ENCODE results near the gene IREB2.
"Not testable (repeated sequence)": the region's sequence is repeated elsewhere in the genome, so short reads cannot be mapped to it uniquely, and the experiment has no call there.

The IREB2 gene

DNA sequence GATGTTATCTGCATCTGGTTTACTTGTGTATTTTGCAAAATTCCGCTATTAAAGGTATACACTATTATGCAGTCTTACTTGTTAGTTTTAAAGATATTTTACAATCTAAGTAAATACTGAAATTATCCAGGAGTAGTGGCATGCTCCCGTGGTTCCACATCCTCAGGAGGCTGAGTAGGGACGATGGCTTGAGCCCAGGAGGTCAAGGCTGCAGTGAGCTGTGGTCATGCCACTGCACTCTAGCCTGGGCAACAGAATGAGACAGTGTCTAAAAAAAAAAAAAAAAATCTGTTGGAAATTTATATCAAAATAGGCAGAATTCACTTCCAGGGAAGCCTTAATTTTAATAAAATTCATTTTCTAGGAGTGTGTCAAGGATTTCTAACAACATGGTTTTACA, 41.6 kb downstream of the IREB2 start:
- Histone ChIP-seq H3K9me3 (ENCODE audit: control insufficient read depth, insufficient read depth, low read depth, low read length) (no peaks in the 10 kb centered on the region), H3K4me3 (ENCODE audit: low read depth, low read length) (no peak overlapping the region), H3K9ac (ENCODE audit: low read length) (no peak overlapping the region), H3K27me3 (ENCODE audit: control insufficient read depth, insufficient read depth, low read length) (no peaks in the 10 kb centered on the region), H3K4me1 (ENCODE audit: control insufficient read depth, insufficient read depth, low read length) (no peaks in the 10 kb centered on the region), H3K27ac (ENCODE audit: low read depth, low read length) (no peak overlapping the region), H3K36me3 (ENCODE audit: control insufficient read depth, insufficient read depth, low read length) (peaks cover 81% of the 10 kb centered on the region)

DNA sequence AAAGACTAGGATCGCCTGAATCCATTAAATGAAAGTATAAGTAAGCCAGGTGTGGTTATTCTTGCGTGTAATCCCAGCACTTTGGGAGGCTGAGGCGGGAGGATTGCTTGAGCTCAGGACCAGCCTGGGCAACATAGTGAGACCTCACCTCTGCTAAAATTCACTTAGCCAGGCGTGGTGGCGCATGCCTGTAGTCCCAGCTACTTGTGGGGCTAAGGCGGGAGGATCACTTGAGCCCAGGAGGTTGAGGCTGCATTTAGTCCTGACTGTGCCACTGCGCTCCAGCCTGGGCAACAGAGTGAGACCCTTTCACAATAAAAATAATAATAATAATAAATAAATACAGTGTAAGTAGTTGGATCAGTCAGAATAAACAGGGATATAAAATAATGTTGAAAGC, 43.9 kb downstream of the IREB2 start:
- H3K36me3 ChIP-seq (ENCODE audit: control insufficient read depth, insufficient read depth, low read length) = peaks cover 84% of the 10 kb centered on the region
- no peak overlapping the region for H3K9ac ChIP-seq (ENCODE audit: low read length)
- no peaks in the 10 kb centered on the region for H3K4me1 ChIP-seq (ENCODE audit: control insufficient read depth, insufficient read depth, low read length)
- H3K9me3 ChIP-seq (ENCODE audit: control insufficient read depth, insufficient read depth, low read depth, low read length) = no peaks in the 10 kb centered on the region
- H3K27me3 ChIP-seq (ENCODE audit: control insufficient read depth, insufficient read depth, low read length) = no peaks in the 10 kb centered on the region
- no peak overlapping the region for H3K4me3 ChIP-seq (ENCODE audit: low read depth, low read length)
- no peak overlapping the region for H3K27ac ChIP-seq (ENCODE audit: low read depth, low read length)

DNA sequence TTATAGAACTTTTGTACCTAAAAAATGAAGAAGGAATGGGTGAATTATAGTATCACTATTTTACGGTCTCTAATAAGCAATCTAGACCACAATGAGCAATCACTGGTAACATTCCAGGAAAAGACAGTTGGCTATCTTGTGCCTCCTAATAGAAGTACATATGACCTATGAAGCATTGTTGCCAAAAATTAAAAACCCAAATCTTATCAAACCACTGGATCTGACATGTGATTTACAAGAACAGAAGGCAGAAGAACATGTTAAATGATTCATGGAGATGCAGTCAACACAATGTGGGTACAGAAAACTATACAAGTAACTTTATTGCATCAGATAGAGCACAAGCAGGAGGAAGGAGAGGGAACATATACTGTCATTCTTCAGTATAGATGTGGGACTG, 54.9 kb downstream of the IREB2 start:
- Histone ChIP-seq H3K9me3 (ENCODE audit: control insufficient read depth, insufficient read depth, low read depth, low read length) (no peaks in the 10 kb centered on the region), H3K27me3 (ENCODE audit: control insufficient read depth, insufficient read depth, low read length) (no peaks in the 10 kb centered on the region), H3K36me3 (ENCODE audit: control insufficient read depth, insufficient read depth, low read length) (peaks cover 99% of the 10 kb centered on the region), H3K4me1 (ENCODE audit: control insufficient read depth, insufficient read depth, low read length) (no peaks in the 10 kb centered on the region), H3K4me3 (ENCODE audit: low read depth, low read length) (no peak overlapping the region), H3K9ac (ENCODE audit: low read length) (no peak overlapping the region), H3K27ac (ENCODE audit: low read depth, low read length) (no peak overlapping the region)

DNA sequence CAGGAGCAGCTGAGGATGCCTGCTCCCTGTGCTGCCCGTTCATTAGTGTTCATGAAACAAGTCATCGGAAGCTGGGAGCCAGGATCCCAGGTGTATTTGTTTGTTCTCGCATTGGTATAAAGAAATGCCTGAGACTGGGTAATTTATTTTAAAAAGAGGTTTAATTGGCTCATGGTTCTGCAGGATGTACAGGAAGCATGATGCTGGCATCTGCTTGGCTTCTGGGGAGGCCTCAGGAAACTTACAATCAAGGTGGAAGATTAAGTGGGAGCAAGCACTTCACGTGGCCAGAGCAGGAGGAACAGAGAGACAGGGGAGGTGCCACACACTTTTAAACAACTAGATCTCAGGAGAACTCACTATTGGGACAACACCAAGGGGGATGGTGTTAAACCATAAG, 63.8 kb downstream of the IREB2 start:
- H3K36me3 ChIP-seq (ENCODE audit: control insufficient read depth, insufficient read depth, low read length) = peaks cover 40% of the 10 kb centered on the region
- H3K4me3 ChIP-seq (ENCODE audit: low read depth, low read length) = no peak overlapping the region
- H3K4me1 ChIP-seq (ENCODE audit: control insufficient read depth, insufficient read depth, low read length) = no peaks in the 10 kb centered on the region
- H3K9ac ChIP-seq (ENCODE audit: low read length) = no peak overlapping the region
- no peaks in the 10 kb centered on the region; the same call in 1 of the 2 replicates for H3K27me3 ChIP-seq (ENCODE audit: control insufficient read depth, insufficient read depth, low read length)
- 0 out of 2 replicates have a peak, but pooled peaks cover 6% of the 10 kb centered on the region for H3K9me3 ChIP-seq (ENCODE audit: control insufficient read depth, insufficient read depth, low read depth, low read length)
- no peak overlapping the region for H3K27ac ChIP-seq (ENCODE audit: low read depth, low read length)

DNA sequence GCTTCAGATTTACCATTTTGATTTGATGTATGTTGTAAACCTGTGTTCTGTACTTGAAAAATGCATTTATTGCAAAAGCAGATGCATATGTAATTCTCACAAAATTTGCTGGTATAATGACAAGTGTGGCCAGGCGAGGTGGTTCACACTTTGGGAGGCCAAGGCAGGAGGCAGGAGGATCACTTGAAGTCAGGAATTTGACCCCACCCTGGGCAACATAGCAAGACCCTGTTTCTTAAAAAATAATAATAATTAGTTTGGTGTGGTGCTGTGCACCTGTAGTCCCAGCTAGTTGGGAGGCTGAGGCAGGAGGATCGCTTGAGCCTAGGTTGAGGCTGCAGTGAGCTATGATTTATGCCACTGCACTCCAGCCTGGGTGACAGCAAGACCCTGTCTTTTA, 64.6 kb downstream of the IREB2 start:
- Histone ChIP-seq H3K9me3 (ENCODE audit: control insufficient read depth, insufficient read depth, low read depth, low read length) (0 out of 2 replicates have a peak, but pooled peaks cover 6% of the 10 kb centered on the region), H3K4me3 (ENCODE audit: low read depth, low read length) (no peak overlapping the region), H3K27me3 (ENCODE audit: control insufficient read depth, insufficient read depth, low read length) (peaks cover 2% of the 10 kb centered on the region), H3K27ac (ENCODE audit: low read depth, low read length) (no peak overlapping the region), H3K9ac (ENCODE audit: low read length) (no peak overlapping the region), H3K4me1 (ENCODE audit: control insufficient read depth, insufficient read depth, low read length) (no peaks in the 10 kb centered on the region), H3K36me3 (ENCODE audit: control insufficient read depth, insufficient read depth, low read length) (peaks cover 32% of the 10 kb centered on the region)

DNA sequence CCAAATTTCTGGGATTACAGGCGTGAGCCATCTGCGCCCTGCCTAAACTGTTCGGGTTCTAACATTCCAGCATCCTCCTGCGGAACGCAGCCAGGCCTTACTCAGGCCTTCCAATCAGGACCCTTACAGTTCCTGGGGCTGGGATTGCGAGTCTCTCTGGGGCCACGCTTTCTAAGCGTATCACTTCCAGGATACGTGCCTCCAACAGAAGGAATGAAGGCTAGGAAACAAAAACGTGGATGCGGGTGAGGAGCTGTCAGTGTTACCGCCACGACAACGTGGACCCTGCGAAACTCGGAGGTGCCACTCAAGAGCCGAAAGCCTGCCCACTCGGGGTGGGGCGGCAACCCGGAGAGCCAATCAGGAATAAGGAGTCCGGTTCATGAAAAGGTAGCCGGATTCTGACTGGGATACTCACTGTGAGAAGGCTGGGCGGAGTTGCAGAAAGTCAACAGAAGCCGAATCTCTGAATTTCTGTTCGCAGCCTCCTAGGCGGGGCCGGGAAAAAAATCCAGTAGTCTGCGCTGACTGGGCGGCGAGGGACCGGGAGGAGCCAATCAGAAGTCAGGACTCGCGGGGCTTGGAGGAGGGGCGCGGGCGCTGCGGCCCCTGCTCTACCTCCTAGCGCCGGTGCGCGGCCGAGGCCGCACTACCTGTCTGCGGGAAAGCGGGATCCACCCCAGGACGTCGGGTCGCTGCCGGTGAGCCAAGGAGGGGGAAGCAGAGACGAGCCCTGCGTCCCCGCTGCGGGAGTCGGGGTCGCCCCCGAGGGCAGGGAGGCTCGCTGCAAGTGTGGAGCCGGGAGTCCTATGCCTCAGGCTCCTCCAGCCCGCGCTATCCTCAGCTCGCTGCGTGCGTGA, 69.2 kb downstream of the IREB2 start, which contains the start of gene HYKK:
Gene HYKK (plus strand): TSS at position 607 of the 860 bp plus-strand sequence. CDS start 5,512 bp downstream, outside the sequence.
- Histone ChIP-seq H3K9ac (ENCODE audit: low read length) (peak within 1 kb of the TSS; percentile 58), H3K27ac (ENCODE audit: low read depth, low read length) (no peak within 1 kb of the TSS), H3K4me1 (ENCODE audit: control insufficient read depth, insufficient read depth, low read length) (peaks cover 6% of the 10 kb centered on the region; the same call in 1 of the 2 replicates), H3K4me3 (ENCODE audit: low read depth, low read length) (peak within 1 kb of the TSS; percentile 83), H3K27me3 (ENCODE audit: control insufficient read depth, insufficient read depth, low read length) (peaks cover 25% of the 10 kb centered on the region), H3K9me3 (ENCODE audit: control insufficient read depth, insufficient read depth, low read depth, low read length) (0 out of 2 replicates have a peak, but pooled peaks cover 3% of the 10 kb centered on the region), H3K36me3 (ENCODE audit: control insufficient read depth, insufficient read depth, low read length) (no peaks in the 10 kb centered on the region)

DNA sequence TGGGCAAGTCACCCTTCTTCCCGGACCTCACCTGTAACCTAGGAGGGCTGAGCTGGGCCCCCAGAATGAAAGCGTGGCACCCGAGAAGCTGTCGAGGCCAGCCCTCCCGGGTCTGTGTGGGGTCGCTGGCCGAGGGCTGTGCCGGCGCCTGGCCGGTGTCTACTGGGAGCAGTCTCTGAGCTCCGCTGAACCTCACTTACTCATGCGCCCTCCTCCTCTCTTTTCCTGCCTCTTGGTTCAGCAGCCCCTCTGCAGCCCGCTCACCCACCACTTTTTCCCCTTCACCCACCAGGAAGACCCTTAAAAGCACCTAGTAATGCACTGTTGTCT, 69.8 kb downstream of the IREB2 start:
- Histone ChIP-seq H3K9me3 (ENCODE audit: control insufficient read depth, insufficient read depth, low read depth, low read length) (0 out of 2 replicates have a peak, but pooled peaks cover 3% of the 10 kb centered on the region), H3K4me3 (ENCODE audit: low read depth, low read length) (peak overlapping the region; percentile 83), H3K27ac (ENCODE audit: low read depth, low read length) (no peak overlapping the region), H3K36me3 (ENCODE audit: control insufficient read depth, insufficient read depth, low read length) (no peaks in the 10 kb centered on the region), H3K9ac (ENCODE audit: low read length) (peak overlapping the region; percentile 58), H3K4me1 (ENCODE audit: control insufficient read depth, insufficient read depth, low read length) (peaks cover 6% of the 10 kb centered on the region; the same call in 1 of the 2 replicates), H3K27me3 (ENCODE audit: control insufficient read depth, insufficient read depth, low read length) (peaks cover 25% of the 10 kb centered on the region)

DNA sequence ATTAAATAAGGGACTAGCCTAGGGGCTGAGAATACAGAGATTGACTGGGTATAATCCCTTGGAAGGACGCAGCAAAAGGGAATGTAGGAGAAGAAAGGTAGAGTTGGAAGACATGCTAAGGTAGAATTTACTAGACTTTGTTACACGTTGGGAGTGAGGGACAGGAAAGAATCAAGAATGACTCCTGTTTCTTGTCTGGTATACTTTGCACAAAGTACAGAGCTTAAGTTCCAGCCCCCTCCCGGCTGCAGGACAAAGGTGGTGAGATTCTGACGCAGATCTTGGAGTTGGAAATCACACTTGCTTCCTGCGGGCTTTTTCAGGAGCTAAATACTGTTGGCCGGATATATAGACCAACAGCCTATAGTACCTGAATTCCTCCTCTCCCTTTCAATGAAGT, 70.3 kb downstream of the IREB2 start:
- peak overlapping the region; percentile 83 for H3K4me3 ChIP-seq (ENCODE audit: low read depth, low read length)
- H3K27ac ChIP-seq (ENCODE audit: low read depth, low read length) = no peak overlapping the region

DNA sequence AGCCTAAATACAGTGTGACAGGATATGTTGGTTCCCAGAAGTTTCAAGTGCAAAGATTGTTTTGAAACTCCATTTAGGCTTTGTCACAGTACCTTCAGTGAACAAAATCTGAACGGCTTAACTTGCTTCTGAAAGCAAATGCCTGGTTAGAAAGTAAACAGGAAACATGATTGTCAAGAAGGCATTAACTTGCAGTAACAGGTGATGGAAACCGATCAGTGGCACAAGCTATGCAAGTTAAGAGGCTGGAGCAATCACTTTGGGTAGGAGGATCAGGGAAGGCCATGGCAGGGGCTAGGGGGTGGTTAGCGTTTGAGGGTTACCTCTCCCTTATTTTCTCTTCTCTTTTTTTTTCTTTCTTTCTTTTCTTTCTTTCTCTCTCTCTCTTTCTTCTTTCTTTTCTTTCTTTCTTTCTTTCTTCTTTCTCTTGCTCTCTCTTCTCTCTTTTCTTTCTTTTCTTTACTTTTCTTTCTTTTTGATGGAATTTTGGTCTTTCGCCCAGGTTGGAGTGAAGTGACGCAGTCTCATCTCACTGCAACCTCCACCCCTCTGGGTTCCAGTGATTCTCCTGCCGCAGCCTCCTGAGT, 71.8 kb downstream of the IREB2 start:
- no peak overlapping the region for H3K9ac ChIP-seq (ENCODE audit: low read length)
- peaks cover 6% of the 10 kb centered on the region; the same call in 1 of the 2 replicates for H3K4me1 ChIP-seq (ENCODE audit: control insufficient read depth, insufficient read depth, low read length)
- no peaks in the 10 kb centered on the region for H3K9me3 ChIP-seq (ENCODE audit: control insufficient read depth, insufficient read depth, low read depth, low read length)
- H3K27me3 ChIP-seq (ENCODE audit: control insufficient read depth, insufficient read depth, low read length) = peaks cover 25% of the 10 kb centered on the region
- no peak overlapping the region for H3K4me3 ChIP-seq (ENCODE audit: low read depth, low read length)
- H3K27ac ChIP-seq (ENCODE audit: low read depth, low read length) = no peak overlapping the region
- no peaks in the 10 kb centered on the region for H3K36me3 ChIP-seq (ENCODE audit: control insufficient read depth, insufficient read depth, low read length)

More for the DNA sequence above, 70.3 kb downstream of the IREB2 start:
- H3K9me3 ChIP-seq (ENCODE audit: control insufficient read depth, insufficient read depth, low read depth, low read length) = 0 out of 2 replicates have a peak, but pooled peaks cover 3% of the 10 kb centered on the region
- no peak overlapping the region for H3K9ac ChIP-seq (ENCODE audit: low read length)
- peaks cover 6% of the 10 kb centered on the region; the same call in 1 of the 2 replicates for H3K4me1 ChIP-seq (ENCODE audit: control insufficient read depth, insufficient read depth, low read length)
- peaks cover 25% of the 10 kb centered on the region for H3K27me3 ChIP-seq (ENCODE audit: control insufficient read depth, insufficient read depth, low read length)
- H3K36me3 ChIP-seq (ENCODE audit: control insufficient read depth, insufficient read depth, low read length) = no peaks in the 10 kb centered on the region

DNA sequence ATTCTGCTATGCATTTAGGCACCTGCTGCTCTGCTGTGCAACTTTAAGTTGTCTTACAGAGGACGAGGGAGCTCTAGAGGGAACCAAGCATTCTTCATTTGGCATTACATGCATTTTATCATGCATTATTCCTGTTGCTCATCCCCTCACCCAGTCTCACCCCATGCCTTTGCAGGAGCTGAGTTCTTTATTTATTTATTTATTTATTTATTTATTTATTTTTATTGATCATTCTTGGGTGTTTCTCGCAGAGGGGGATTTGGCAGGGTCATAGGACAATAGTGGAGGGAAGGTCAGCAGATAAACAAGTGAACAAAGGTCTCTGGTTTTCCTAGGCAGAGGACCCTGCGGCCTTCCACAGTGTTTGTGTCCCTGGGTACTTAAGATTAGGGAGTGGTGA, 82.0 kb downstream of the IREB2 start:
- H3K27me3 ChIP-seq (ENCODE audit: control insufficient read depth, insufficient read depth, low read length); H3K9ac ChIP-seq (ENCODE audit: low read length); H3K27ac ChIP-seq (ENCODE audit: low read depth, low read length); H3K4me1 ChIP-seq (ENCODE audit: control insufficient read depth, insufficient read depth, low read length); H3K4me3 ChIP-seq (ENCODE audit: low read depth, low read length); H3K36me3 ChIP-seq (ENCODE audit: control insufficient read depth, insufficient read depth, low read length): not testable (repeated sequence)
- peaks cover 16% of the 10 kb centered on the region for H3K9me3 ChIP-seq (ENCODE audit: control insufficient read depth, insufficient read depth, low read depth, low read length)

DNA sequence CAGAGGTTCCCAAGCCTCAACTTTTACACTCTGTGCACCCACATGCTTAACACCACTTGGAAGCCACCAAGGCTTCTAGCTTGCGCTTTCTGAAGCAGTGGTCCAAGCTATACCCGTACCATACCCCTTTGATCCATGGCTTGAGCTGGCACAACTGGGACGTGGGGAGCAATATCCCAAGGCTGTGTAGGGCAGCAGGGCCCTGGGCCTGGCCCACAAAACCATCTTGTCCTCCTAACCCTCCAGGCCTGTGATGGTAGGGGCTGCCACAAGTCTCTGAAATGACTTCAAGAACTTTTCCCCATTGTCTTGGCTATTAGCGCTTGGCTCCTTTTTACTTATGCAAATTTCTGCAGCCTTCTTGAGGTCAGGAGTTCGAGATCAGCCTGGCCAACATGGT, 86.2 kb downstream of the IREB2 start:
- H3K4me3 ChIP-seq (ENCODE audit: low read depth, low read length) = no peak overlapping the region

More for the DNA sequence above, 86.2 kb downstream of the IREB2 start:
- peaks cover 21% of the 10 kb centered on the region for H3K9me3 ChIP-seq (ENCODE audit: control insufficient read depth, insufficient read depth, low read depth, low read length)
- no peaks in the 10 kb centered on the region for H3K36me3 ChIP-seq (ENCODE audit: control insufficient read depth, insufficient read depth, low read length)
- H3K4me1 ChIP-seq (ENCODE audit: control insufficient read depth, insufficient read depth, low read length) = no peaks in the 10 kb centered on the region
- no peaks in the 10 kb centered on the region for H3K27me3 ChIP-seq (ENCODE audit: control insufficient read depth, insufficient read depth, low read length)
- no peak overlapping the region for H3K9ac ChIP-seq (ENCODE audit: low read length)
- H3K27ac ChIP-seq (ENCODE audit: low read depth, low read length) = no peak overlapping the region

All from HUES6 (cell line).